CD14-positive monocyte (primary cell): ENCODE measurements around the gene SGCG. TPM values are rescaled to one million over a fixed set of nuclear protein-coding genes. Genes with fewer than 3 reads are reported as not detected.

ENCODE experiments used
- DNase-seq, 3 donors: peaks; one replicate each; pipeline ENCODE4 v3.0.0-alpha.2; 2011 to 2022
- H2AFZ ChIP-seq: 2 replicates; pipeline ENCODE4 v1.6.0; 2012; ENCODE audit warnings: mild to moderate bottlenecking, low read depth, low read length, inconsistent platforms; ENCODE audit not compliant: insufficient read depth, poor library complexity, severe bottlenecking
- H3K27ac ChIP-seq, 2 donors: 1 replicate in 1 of 2; 2 replicates in 1 of 2; pipeline ENCODE4 v1.5.1; 2012 to 2013; ENCODE audit warnings: low read length in 2 of 2, control low read depth in 1 of 2, inconsistent platforms in 1 of 2, low read depth in 1 of 2, mild to moderate bottlenecking in 1 of 2
- H3K27me3 ChIP-seq, 2 donors: one replicate each; pipeline versions ENCODE4 v1.6.0 to v1.6.1; 2011 to 2013; ENCODE audit warnings: low read length in 2 of 2; ENCODE audit not compliant: control insufficient read depth in 2 of 2, insufficient read depth in 2 of 2
- H3K36me3 ChIP-seq, 2 donors: replicated peaks in 1 of 2; 1 replicate in 1 of 2; 2 replicates in 1 of 2; pipeline versions ENCODE4 v1.5.1 to v1.6.1; 2012 to 2013; ENCODE audit warnings: low read length in 2 of 2, control low read depth in 1 of 2, inconsistent platforms in 1 of 2, mild to moderate bottlenecking in 1 of 2; ENCODE audit not compliant: insufficient read depth in 2 of 2, control insufficient read depth in 1 of 2
- H3K4me1 ChIP-seq, 2 donors: 1 replicate in 1 of 2; 2 replicates in 1 of 2; pipeline versions ENCODE4 v1.5.1 to v1.6.1; 2012 to 2013; ENCODE audit warnings: low read length in 2 of 2, control low read depth in 1 of 2, inconsistent platforms in 1 of 2, mild to moderate bottlenecking in 1 of 2, moderate library complexity in 1 of 2; ENCODE audit not compliant: insufficient read depth in 2 of 2, control insufficient read depth in 1 of 2
- H3K4me2 ChIP-seq: replicated peaks from 2 replicates; pipeline ENCODE3; 2012; ENCODE audit warnings: low read length, moderate library complexity, mild to moderate bottlenecking; ENCODE audit not compliant: poor library complexity, severe bottlenecking; ENCODE audit errors: extremely low read depth
- H3K4me3 ChIP-seq, 3 experiments: fragments of 200-600 bp in 1 of 3; sonication (generic) in 1 of 3; replicated peaks in 1 of 3; 1 replicate in 2 of 3; 2 replicates in 1 of 3; pipeline ENCODE4 v1.5.1; 2011 to 2013; ENCODE audit warnings: low read length in 3 of 3, mild to moderate bottlenecking in 3 of 3, control low read depth in 2 of 3, low read depth in 2 of 3, inconsistent platforms in 1 of 3, moderate library complexity in 1 of 3
- H3K79me2 ChIP-seq: 2 replicates; pipeline ENCODE4 v1.6.0; 2012; ENCODE audit warnings: mild to moderate bottlenecking, control low read depth, inconsistent platforms, low read length, moderate library complexity; ENCODE audit not compliant: insufficient read depth
- H3K9ac ChIP-seq: 2 replicates; pipeline ENCODE4 v1.6.0; 2017; ENCODE audit warnings: low read length, mild to moderate bottlenecking; ENCODE audit not compliant: insufficient read depth, poor library complexity, severe bottlenecking
- H3K9me3 ChIP-seq, 2 donors: replicated peaks in 1 of 2; 1 replicate in 1 of 2; 2 replicates in 1 of 2; pipeline versions ENCODE4 v1.5.1 to v1.6.1; 2012 to 2013; ENCODE audit warnings: low read length in 2 of 2, control low read depth in 1 of 2; ENCODE audit not compliant: control insufficient read depth in 1 of 2, insufficient read depth in 1 of 2
- H4K20me1 ChIP-seq: 2 replicates; pipeline ENCODE4 v1.6.0; 2012; ENCODE audit warnings: mild to moderate bottlenecking, low read length, control low read depth, moderate library complexity; ENCODE audit not compliant: insufficient read depth
- H3K27ac Mint-ChIP-seq, 7 donors: one replicate each; pipeline ENCODE4 v1.8.0; 2020; ENCODE audit warnings: mild to moderate bottlenecking in 7 of 7, mixed read lengths in 7 of 7, moderate library complexity in 6 of 7, inconsistent platforms in 2 of 7
- H3K27me3 Mint-ChIP-seq, 3 donors: one replicate each; pipeline ENCODE4 v1.8.0; 2021 to 2022; ENCODE audit warnings: low read depth in 3 of 3, mild to moderate bottlenecking in 3 of 3, mixed read lengths in 3 of 3, moderate library complexity in 3 of 3, inconsistent platforms in 1 of 3
- H3K36me3 Mint-ChIP-seq, 2 donors: one replicate each; pipeline ENCODE4 v1.8.0; 2020; ENCODE audit warnings: mixed read lengths in 2 of 2, inconsistent platforms in 1 of 2, mild to moderate bottlenecking in 1 of 2
- H3K4me1 Mint-ChIP-seq: one replicate; pipeline ENCODE4 v1.8.0; 2020; ENCODE audit warnings: mild to moderate bottlenecking, mixed read lengths
- H3K4me3 Mint-ChIP-seq, 2 donors: one replicate each; pipeline ENCODE4 v1.8.0; 2020; ENCODE audit warnings: mild to moderate bottlenecking in 2 of 2, mixed read lengths in 2 of 2, moderate library complexity in 1 of 2
- H3K9me3 Mint-ChIP-seq, 7 donors: one replicate each; pipeline ENCODE4 v1.8.0; 2020 to 2022; ENCODE audit warnings: mixed read lengths in 7 of 7, mild to moderate bottlenecking in 6 of 7, moderate library complexity in 6 of 7, inconsistent platforms in 2 of 7
- CTCF ChIP-seq: fragments of 200-600 bp; IDR thresholded peaks from one replicate; pipeline ENCODE4 v1.8.0; 2022; ENCODE audit warnings: antibody characterized with exemption, mild to moderate bottlenecking
- WGBS: methylation state at CpG from one replicate; pipeline ENCODE4 v1.1.5; 2013; ENCODE audit warnings: missing lambda C conversion rate; ENCODE audit not compliant: insufficient coverage; 5-methylcytosine and 5-hydroxymethylcytosine counted together
- intact Hi-C, 2 donors: fragments of 100-400 bp; cut with micrococcal nuclease; formaldehyde crosslinking; loops; one replicate each; pipeline versions ENCODE4 v1.15.0 to v1.15.1; 2023
- polyA plus RNA-seq, 3 donors: library from polyadenylated mRNA; depleted of rRNA in 1 of 3; unstranded in 2 of 3; stranded (reverse) in 1 of 3; fragments of 300-500 nt in 2 of 3; fragments of >200 nt in 1 of 3; fragmentation: Illumina TruSeq in 2 of 3; gene quantifications; 1 replicate in 2 of 3; 2 replicates in 1 of 3; pipeline ENCODE4 v1.2.3, GENCODE V29; 2012 to 2021

SGCG gene
- polyA plus RNA-seq, 3 donors = not detected

- DNase-seq = no peak
- Histone ChIP-seq H3K4me1 (no peaks in the 10 kb centered on the region), H3K9me3 (no peaks in the 10 kb centered on the region), H3K27me3 (no peaks in the 10 kb centered on the region), H3K27ac (no peak overlapping the region), H3K9ac (no peak overlapping the region), H3K79me2 (no peaks in the 10 kb centered on the region), H3K36me3 (peaks cover 12 to 76% of the 10 kb centered on the region in 2 donors), H3K4me2 (no peak overlapping the region), H3K4me3 (no peak overlapping the region), H2AFZ (no peak overlapping the region), H4K20me1 (no peaks in the 10 kb centered on the region)
- no peaks in the 10 kb centered on the region for H3K27me3 Mint-ChIP-seq
- intact Hi-C loops = no loop called here
- H3K4me1 Mint-ChIP-seq = peaks cover 5% of the 10 kb centered on the region
- TF ChIP-seq CTCF = no peak
- H3K27ac Mint-ChIP-seq = no peak overlapping the region
- H3K36me3 Mint-ChIP-seq = peaks cover 74 to 82% of the 10 kb centered on the region in 2 donors
- H3K4me3 Mint-ChIP-seq = no peak overlapping the region
- H3K9me3 Mint-ChIP-seq = peaks cover 0 to 4% (median 0%) of the 10 kb centered on the region in 7 donors
- WGBS = 91% methylated on average over 2 of the region's 3 CpGs
Observed at GRCh38 chr13:23350009-23350408, 169.2 kb downstream of the SGCG start.

- H3K9me3 ChIP-seq = no peaks in the 10 kb centered on the region
- Mint-ChIP-seq H3K4me1 (peaks cover 5% of the 10 kb centered on the region), H3K27me3 (no peaks in the 10 kb centered on the region), H3K27ac (no peak overlapping the region), H3K4me3 (no peak overlapping the region), H3K36me3 (peaks cover 75 to 78% of the 10 kb centered on the region in 2 donors), H3K9me3 (peaks cover 0 to 4% (median 0%) of the 10 kb centered on the region in 7 donors)
- 100% methylated on average over 2 of the region's 4 CpGs for WGBS
- no peak overlapping the region for H3K27ac ChIP-seq
- H3K9ac ChIP-seq = no peak overlapping the region
- H3K4me2 ChIP-seq = no peak overlapping the region
- no peaks in the 10 kb centered on the region for H3K27me3 ChIP-seq
- no peak for TF ChIP-seq CTCF
- DNase-seq = no peak
- intact Hi-C loops = no loop called here
- peaks cover 28 to 86% of the 10 kb centered on the region in 2 donors for H3K36me3 ChIP-seq
- no peaks in the 10 kb centered on the region for H4K20me1 ChIP-seq
- no peaks in the 10 kb centered on the region for H3K4me1 ChIP-seq
- H3K79me2 ChIP-seq = no peaks in the 10 kb centered on the region
- no peak overlapping the region for H2AFZ ChIP-seq
- H3K4me3 ChIP-seq = no peak overlapping the region
Observed at GRCh38 chr13:23352161-23352560, 171.4 kb downstream of the SGCG start.
